Panc1 (cell line): ENCODE results near the gene RAB8A.

Experiments used
- CTCF ChIP-seq: fragments of 450-650 bp; IDR thresholded peaks from 2 replicates; pipeline ENCODE4 v1.5.1; 2017; ENCODE audit warnings: mild to moderate bottlenecking
- POLR2AphosphoS5 ChIP-seq: IDR thresholded peaks from 2 replicates; pipeline ENCODE4 v1.6.1; 2012; ENCODE audit warnings: mild to moderate bottlenecking, low read depth, low read length, moderate library complexity
- REST ChIP-seq, 2 experiments: IDR thresholded peaks; 2 replicates each; pipeline ENCODE4 v1.6.1; 2011 to 2012; ENCODE audit warnings: low read depth in 2 of 2, control low read depth in 1 of 2, low read length in 1 of 2, mild to moderate bottlenecking in 1 of 2, moderate library complexity in 1 of 2; ENCODE audit not compliant: insufficient read depth in 1 of 2
- SIN3A ChIP-seq: IDR thresholded peaks from 2 replicates; pipeline ENCODE4 v1.6.1; 2012; ENCODE audit warnings: low read depth, mild to moderate bottlenecking, low read length, moderate library complexity, borderline replicate concordance; ENCODE audit not compliant: insufficient read depth

- TF ChIP-seq CTCF (no peak), POLR2AphosphoS5 (no peak), REST (IDR thresholded peaks at IDR 0.05; ENCODE audit: insufficient read depth in 1 of 2, low read depth in 2 of 2, low read length in 1 of 2) (no peak), SIN3A (no peak)
Measured at GRCh38 chr19:16088351-16089009, 23.2 kb upstream of the RAB8A start.
